AG04449 (cell line): ENCODE results near the gene MARK2.

Source experiments
- CTCF ChIA-PET: fragments of 350-600 bp; formaldehyde crosslinking; extraction: SDS; loops from one replicate; lab custom pipeline; 2021; ENCODE audit warnings: antibody characterized with exemption; lab: Yijun Ruan, JAX
- POLR2A ChIA-PET: fragments of 400-600, 350-600 bp; formaldehyde crosslinking; extraction: SDS; loops from one replicate; lab custom pipeline; 2020; ENCODE audit warnings: antibody characterized with exemption, inconsistent platforms; lab: Yijun Ruan, JAX
- DNase-seq: peaks from one replicate; pipeline ENCODE4 v3.0.0-alpha.2; 2010; ENCODE audit warnings: low read depth, low spot score
- H3K4me3 ChIP-seq: 2 replicates; pipeline ENCODE4 v1.5.1; 2011; ENCODE audit warnings: low read depth, mild to moderate bottlenecking, control low read depth, low read length
- TF ChIP-seq, protein P1 (sequence below): IDR thresholded peaks from one replicate; pipeline ENCODE4 v1.5.1; 2011; ENCODE audit warnings: mild to moderate bottlenecking, moderate library complexity, low read length, control low read depth, inconsistent platforms; ENCODE audit not compliant: insufficient read depth; ENCODE audit errors: missing control alignments

Gene MARK2

DNA sequence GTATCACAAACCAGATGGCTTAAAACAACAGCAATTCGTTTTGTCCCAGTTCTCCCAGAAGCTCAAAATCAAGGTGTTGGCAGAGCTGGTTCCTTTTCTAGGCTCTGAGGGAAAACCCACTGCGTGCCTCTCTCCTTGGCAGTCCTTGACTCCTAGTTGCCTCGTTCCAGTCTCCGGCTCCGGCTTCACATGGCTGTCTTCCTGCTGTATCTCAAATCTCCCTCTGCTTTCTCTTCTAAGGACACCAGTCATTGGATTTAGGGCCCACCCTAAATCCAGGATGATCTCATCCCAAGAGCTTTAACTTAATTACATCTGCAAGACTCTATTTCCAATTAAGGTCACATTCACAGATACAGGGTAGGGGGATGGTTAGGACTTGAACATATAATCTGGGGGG, 90.7 kb downstream of the MARK2 start:
- H3K4me3 ChIP-seq, result no peak overlapping the region
- ChIA-PET CTCF (interaction anchor here (1.1 to 1.9 kb wide), 3 partner anchors 9 to 92 kb away, joined by 5 to 7 read pairs (median 5); no protein-coding TSS in a partner anchor), POLR2A (interaction anchor here (0.6 kb wide), 1 partner anchor 78 kb away, joined by 4 read pairs; no protein-coding TSS in a partner anchor)
- TF ChIP-seq, protein P1, sequence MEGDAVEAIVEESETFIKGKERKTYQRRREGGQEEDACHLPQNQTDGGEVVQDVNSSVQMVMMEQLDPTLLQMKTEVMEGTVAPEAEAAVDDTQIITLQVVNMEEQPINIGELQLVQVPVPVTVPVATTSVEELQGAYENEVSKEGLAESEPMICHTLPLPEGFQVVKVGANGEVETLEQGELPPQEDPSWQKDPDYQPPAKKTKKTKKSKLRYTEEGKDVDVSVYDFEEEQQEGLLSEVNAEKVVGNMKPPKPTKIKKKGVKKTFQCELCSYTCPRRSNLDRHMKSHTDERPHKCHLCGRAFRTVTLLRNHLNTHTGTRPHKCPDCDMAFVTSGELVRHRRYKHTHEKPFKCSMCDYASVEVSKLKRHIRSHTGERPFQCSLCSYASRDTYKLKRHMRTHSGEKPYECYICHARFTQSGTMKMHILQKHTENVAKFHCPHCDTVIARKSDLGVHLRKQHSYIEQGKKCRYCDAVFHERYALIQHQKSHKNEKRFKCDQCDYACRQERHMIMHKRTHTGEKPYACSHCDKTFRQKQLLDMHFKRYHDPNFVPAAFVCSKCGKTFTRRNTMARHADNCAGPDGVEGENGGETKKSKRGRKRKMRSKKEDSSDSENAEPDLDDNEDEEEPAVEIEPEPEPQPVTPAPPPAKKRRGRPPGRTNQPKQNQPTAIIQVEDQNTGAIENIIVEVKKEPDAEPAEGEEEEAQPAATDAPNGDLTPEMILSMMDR, result no peak
- DNase-seq, result no peak

DNA sequence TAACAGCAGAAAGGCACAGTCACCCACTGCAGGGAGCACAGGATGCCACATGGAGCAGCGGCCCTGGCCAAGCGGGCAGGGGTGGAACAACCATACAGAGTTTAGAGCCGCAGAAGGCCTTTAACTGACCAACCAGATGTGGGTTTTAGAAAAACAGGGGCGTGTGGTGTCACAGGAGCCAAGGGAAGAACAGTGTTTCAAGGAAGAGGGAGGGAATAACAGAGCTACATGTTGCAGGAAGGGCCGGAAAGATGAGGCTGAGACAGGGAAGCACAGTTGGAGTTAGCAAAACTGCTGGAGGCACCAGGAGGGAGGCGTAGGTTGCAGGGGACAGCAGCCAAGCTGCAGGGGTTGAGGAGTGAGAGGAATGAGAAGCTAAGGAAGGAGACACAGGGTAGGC, 92.1 kb downstream of the MARK2 start:
- H3K4me3 ChIP-seq, result no peak overlapping the region
- DNase-seq, result no peak
- CTCF ChIA-PET, result interaction anchor here (1.9 kb wide), 1 partner anchor 11 kb away, joined by 7 read pairs; no protein-coding TSS in a partner anchor
- POLR2A ChIA-PET, result no interaction called here
- TF ChIP-seq, protein P1, result no peak

DNA sequence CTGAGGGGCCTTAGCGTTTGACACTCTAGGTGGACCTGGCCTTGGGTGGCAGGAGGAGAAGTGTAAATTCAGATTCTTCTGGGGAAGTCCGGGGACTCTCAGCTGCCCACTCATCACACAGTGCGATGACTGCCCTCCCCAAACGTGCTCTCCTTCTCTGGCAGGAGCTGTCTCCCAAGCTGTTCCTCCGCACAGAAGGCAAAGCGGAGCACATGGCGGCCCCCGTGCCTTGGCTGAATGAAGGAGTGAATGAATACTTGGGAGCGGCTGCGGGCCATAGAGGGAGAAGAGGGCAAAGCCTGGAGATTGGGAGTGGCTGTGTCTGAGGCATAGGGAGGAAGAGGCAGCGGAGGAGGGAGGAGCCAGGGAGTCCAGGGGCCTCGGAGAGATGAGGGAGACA, 93.0 kb downstream of the MARK2 start:
- CTCF ChIA-PET, result interaction anchor here (0.5 to 1.9 kb wide), 2 partner anchors 49 to 123 kb away, joined by 3 to 4 read pairs; no protein-coding TSS in a partner anchor
- TF ChIP-seq, protein P1, result no peak
- H3K4me3 ChIP-seq, result no peak overlapping the region
- POLR2A ChIA-PET, result no interaction called here
- no peak for DNase-seq

DNA sequence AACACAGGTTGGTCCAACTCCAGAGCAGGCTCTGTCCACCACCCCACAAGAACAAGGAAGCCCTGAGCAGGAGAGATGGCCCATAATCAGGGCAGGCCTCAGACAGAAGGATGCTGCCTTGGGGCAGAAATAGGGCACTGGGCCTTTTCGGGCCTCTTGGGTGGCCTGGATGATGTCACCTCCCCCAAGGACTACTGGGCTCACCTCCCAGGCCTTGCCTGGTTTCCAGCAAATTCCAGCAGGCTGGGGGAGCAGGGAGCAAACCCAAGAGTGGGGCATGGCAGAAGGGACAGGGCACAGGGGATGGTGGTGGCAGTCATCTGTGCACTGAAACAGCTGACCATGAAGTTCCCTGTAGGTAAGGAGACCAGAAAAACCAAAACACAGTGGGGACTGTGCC, 94.5 kb downstream of the MARK2 start:
- no peak for DNase-seq

DNA sequence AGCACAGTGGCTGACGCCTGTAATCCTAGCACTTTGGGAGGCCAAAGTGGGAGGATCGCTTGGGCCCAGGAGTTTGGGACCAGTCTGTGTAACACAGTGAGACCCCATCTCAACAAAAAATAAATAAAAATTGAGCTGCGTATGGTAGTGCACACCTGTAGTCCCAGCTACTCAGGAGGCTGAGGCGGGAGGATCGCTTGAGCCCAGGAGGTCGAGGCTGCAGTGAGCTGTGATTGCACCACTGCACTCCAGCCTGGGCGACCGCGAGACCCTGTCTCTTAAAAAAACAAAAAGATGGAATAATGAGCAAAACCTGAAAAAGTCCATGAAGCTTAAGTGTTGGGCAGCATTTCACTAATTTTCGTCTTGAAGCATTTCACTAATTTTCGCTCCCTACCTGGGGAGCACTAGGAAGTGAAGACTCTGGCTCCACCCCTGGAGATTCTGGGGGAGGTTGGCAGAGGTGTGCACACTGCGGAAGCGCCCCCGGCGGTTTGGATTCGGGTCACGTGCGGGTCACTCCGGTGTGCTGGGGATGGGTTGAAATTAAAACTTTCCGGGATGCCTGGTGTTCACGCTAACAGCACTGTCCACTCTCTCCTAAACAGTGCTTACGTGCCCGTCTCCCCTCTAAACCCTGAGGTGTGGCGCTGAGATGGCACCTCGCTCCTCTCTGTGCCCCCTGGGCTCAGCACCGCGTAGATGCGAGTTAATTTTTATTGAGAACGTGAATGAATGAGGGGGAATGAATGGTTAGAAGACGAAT, 99.0 kb downstream of the MARK2 start:
- CTCF ChIA-PET, result interaction anchor here (2.5 kb wide), 1 partner anchor 100 kb away, joined by 13 read pairs; no protein-coding TSS in a partner anchor

More for the DNA sequence above, 94.5 kb downstream of the MARK2 start:
- ChIA-PET CTCF (interaction anchor here (1.7 to 3.5 kb wide), 5 partner anchors 12 to 96 kb away, joined by 4 to 31 read pairs (median 12); partner anchors contain the start of gene RCOR2), POLR2A (no interaction called here)
- no peak overlapping the region for H3K4me3 ChIP-seq
- TF ChIP-seq, protein P1, result no peak

More for the DNA sequence above, 99.0 kb downstream of the MARK2 start:
- TF ChIP-seq, protein P1, result no peak
- no peak for DNase-seq
- POLR2A ChIA-PET, result no interaction called here
- H3K4me3 ChIP-seq, result peak overlapping the region; percentile 94
